IPS-18a (cell line): ENCODE results near the gene ERMARD.

Experiments used
- H3K27ac ChIP-seq: one replicate; pipeline ENCODE4 v1.5.1; 2013; ENCODE audit warnings: low read length
- H3K27me3 ChIP-seq: one replicate; pipeline ENCODE4 v1.6.1; 2013; ENCODE audit warnings: mild to moderate bottlenecking, low read length; ENCODE audit not compliant: control insufficient read depth, insufficient read depth
- H3K36me3 ChIP-seq: one replicate; pipeline ENCODE4 v1.6.1; 2013; ENCODE audit warnings: low read depth, low read length; ENCODE audit not compliant: control insufficient read depth
- H3K4me1 ChIP-seq: one replicate; pipeline ENCODE4 v1.6.1; 2013; ENCODE audit warnings: low read depth, low read length; ENCODE audit not compliant: control insufficient read depth
- H3K4me3 ChIP-seq: one replicate; pipeline ENCODE4 v1.5.1; 2013; ENCODE audit warnings: low read length
- H3K9ac ChIP-seq: one replicate; pipeline ENCODE4 v1.6.1; 2013; ENCODE audit warnings: mild to moderate bottlenecking, low read length, moderate library complexity
- H3K9me3 ChIP-seq: one replicate; pipeline ENCODE4 v1.6.1; 2013; ENCODE audit warnings: low read depth, low read length; ENCODE audit not compliant: control insufficient read depth

Gene ERMARD

DNA sequence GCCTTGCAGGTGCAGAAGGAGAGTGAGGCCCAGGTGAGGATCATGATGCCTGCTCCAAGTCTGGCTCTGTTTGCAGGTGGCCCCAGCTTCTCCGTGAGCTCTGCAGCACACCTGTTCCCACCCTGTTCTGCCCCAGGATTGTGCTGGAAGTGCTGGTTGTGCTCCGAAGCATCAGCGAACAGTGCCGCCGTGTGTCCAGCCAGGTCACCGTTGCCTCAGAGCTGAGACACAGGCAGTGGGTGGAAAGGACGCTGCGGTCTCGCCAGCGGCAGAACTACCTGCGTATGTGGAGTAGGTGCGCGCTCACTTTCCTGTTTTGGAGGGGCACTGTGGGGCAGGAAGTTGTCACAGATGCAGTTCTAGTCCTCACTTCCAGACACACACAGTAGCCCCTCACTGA, 25.0 kb downstream of the ERMARD start:
- H3K4me3 ChIP-seq, result no peak overlapping the region
- H3K36me3 ChIP-seq, result no peaks in the 10 kb centered on the region
- H3K27ac ChIP-seq, result no peak overlapping the region
- no peak overlapping the region for H3K9ac ChIP-seq
- no peaks in the 10 kb centered on the region for H3K27me3 ChIP-seq
- H3K9me3 ChIP-seq, result no peaks in the 10 kb centered on the region
- no peaks in the 10 kb centered on the region for H3K4me1 ChIP-seq

DNA sequence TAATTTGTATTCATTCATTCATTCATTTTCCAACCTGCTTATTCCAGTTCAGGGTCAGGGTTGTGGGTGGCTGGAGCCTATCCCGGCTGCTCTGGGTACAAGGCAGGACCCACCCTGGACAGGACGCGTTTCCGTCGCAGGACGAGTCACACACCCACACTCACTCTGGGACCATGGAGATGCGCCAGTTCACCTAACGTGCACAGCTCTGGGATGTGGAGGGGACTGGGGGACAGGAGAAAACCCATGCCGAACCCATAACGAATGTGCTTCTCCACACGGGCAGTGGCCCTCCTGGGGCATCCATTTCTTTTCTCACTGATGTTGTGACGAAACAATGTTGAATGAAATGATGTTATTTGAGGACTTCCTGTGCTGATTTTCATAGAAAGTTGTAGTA, 26.5 kb downstream of the ERMARD start:
- no peaks in the 10 kb centered on the region for H3K27me3 ChIP-seq
- H3K9me3 ChIP-seq, result no peaks in the 10 kb centered on the region
- no peaks in the 10 kb centered on the region for H3K36me3 ChIP-seq
- no peaks in the 10 kb centered on the region for H3K4me1 ChIP-seq
- no peak overlapping the region for H3K27ac ChIP-seq
- no peak overlapping the region for H3K4me3 ChIP-seq
- H3K9ac ChIP-seq, result no peak overlapping the region

DNA sequence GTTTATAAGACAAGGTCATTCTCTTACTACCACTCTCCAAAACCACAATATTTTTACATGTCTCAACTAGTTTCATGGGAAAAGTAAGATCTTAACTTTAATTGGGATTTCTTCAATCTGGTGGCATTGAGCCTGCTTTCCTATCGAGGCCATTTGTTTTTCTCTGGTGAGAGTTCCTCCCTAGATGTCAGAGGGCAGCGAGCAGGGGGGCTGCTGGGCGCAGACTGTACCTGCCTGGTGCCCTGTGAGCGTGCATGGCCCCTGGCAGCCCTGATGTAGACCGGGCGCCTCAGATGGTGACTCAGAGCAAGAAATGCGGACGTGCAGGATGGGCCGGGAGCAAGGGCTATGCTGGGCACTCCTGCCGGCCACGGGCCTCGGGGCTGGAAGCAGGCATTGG, 27.2 kb downstream of the ERMARD start:
- H3K4me1 ChIP-seq, result no peaks in the 10 kb centered on the region
- no peak overlapping the region for H3K27ac ChIP-seq
- no peaks in the 10 kb centered on the region for H3K27me3 ChIP-seq
- H3K9ac ChIP-seq, result no peak overlapping the region
- H3K9me3 ChIP-seq, result no peaks in the 10 kb centered on the region
- no peak overlapping the region for H3K4me3 ChIP-seq
- no peaks in the 10 kb centered on the region for H3K36me3 ChIP-seq

DNA sequence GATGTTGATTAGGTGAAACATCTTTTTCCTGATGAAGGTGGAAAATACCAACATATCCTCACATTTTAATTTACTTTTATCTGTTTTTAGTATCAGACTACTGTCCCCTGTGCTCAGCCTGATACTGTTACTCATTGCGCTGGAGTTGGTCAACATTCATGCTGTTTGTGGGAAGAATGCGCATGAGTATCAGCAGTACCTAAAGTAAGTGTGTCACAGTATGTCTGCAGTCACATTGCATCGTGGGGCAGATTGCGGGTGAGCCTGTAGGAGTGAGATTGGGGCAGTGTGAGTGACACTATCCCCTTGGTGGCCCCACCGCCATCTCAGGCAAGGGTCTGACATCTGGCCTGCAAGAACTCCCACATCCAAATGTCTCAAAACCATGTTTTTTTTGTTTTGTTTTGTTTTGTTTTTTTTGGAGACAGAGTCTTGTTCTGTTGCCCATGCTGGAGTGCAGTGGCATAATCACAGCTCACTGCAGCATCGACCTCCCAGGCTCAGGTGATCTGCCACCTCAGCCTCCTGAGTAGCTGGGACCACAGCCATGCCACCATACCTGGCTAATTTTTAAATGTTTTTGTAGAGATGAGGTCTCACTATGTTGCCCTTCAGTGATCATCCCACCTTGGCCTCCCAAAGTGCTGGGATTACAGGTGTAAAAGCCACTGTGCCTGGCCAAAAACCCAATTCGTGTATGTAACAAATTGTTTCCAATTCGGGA, 27.8 kb downstream of the ERMARD start:
- Histone ChIP-seq H3K27me3 (no peaks in the 10 kb centered on the region), H3K9me3 (no peaks in the 10 kb centered on the region), H3K4me3 (no peak overlapping the region), H3K27ac (no peak overlapping the region), H3K36me3 (no peaks in the 10 kb centered on the region), H3K9ac (no peak overlapping the region), H3K4me1 (no peaks in the 10 kb centered on the region)

DNA sequence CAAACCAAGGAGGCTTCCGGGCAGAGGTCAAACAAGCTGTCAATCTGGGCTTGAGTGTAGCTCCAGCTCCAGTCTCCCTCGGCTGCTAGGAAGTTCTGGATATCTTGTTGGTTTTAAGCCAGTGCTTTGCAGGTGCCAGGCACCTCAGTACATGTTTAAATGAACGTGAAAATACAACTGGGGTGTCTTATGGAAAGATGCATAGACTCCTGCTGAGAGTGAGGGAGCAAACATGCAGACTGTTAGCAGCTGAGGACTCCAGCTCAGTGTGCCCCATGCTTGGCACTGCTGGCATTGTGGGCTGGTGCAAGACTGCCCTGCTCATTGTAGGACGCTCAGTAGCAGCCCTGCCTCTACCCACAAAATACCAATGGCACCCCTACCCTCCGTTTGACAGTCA, 28.5 kb downstream of the ERMARD start:
- no peak overlapping the region for H3K4me3 ChIP-seq
- no peaks in the 10 kb centered on the region for H3K27me3 ChIP-seq
- H3K4me1 ChIP-seq, result no peaks in the 10 kb centered on the region
- H3K36me3 ChIP-seq, result no peaks in the 10 kb centered on the region
- H3K9me3 ChIP-seq, result no peaks in the 10 kb centered on the region
- no peak overlapping the region for H3K27ac ChIP-seq
- no peak overlapping the region for H3K9ac ChIP-seq

DNA sequence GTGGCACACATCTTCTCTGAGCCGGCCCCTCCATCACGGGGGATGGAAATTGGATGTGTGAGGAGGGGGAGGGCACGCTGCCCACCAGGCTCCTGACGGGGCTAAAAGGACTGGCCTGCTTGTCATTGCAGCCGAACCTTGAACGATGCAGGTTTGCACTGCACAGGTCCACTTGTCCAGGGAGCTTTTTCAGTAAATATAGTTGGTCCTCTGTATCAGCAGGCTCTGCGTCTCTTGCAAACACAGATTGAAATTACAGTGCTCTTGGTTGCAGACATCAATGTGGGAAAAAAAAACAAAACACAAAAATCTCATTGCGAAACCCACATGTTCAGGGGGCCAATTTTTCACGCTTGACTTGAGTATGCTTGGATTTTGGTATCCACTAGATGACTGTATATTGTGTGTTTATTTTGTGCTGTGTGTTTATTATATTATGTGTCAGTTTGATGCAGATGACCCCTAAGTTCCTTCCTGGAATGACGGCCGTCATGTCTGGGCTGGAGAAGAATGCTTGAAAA, 29.2 kb downstream of the ERMARD start:
- Histone ChIP-seq H3K4me1 (no peaks in the 10 kb centered on the region), H3K36me3 (no peaks in the 10 kb centered on the region), H3K27ac (no peak overlapping the region), H3K9me3 (no peaks in the 10 kb centered on the region), H3K27me3 (no peaks in the 10 kb centered on the region), H3K4me3 (no peak overlapping the region), H3K9ac (no peak overlapping the region)

DNA sequence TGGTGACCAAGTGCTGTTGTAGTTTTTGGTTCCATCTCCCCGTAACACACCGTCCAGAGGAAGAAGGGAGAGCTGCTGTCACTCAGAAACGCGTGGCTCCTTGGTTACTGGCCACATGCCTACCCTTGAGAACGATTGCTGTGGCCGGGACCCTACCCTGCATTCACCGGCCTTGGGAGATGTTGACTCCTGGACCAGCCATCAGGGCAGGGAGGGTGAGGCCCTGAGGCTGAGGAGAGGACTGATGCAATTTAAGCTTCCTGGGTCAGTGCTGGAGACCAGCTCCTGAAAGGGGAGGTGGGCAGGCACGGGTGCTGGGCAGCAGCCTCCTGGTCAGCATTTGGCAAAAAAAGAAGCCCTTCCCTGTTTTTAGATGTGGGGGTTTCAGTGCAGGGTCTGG, 31.5 kb downstream of the ERMARD start:
- Histone ChIP-seq H3K27me3 (no peaks in the 10 kb centered on the region), H3K9ac (no peak overlapping the region), H3K9me3 (no peaks in the 10 kb centered on the region), H3K4me1 (no peaks in the 10 kb centered on the region), H3K36me3 (no peaks in the 10 kb centered on the region), H3K4me3 (no peak overlapping the region), H3K27ac (no peak overlapping the region)

DNA sequence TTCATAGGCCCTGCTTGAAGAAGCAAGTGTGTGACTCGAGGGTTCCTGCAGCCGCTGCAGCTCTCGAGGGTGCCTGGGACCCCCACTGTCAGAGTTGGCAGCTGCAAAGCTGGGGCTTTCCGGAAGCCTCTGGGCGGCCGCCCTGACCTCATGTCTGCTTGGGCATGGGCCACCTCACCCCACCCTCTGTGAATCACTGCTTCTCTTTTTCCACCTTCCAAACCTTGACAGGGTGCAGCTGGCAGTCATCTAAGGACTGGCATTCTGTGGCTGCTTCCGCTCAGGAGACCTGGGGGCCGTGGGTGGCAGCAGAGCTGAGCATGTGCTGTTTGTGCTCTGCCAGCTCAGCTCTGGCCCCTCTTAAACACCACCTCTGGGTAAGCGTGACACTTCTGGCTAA, 32.0 kb downstream of the ERMARD start:
- Histone ChIP-seq H3K4me3 (no peak overlapping the region), H3K27me3 (no peaks in the 10 kb centered on the region), H3K9me3 (no peaks in the 10 kb centered on the region), H3K4me1 (no peaks in the 10 kb centered on the region), H3K27ac (no peak overlapping the region), H3K9ac (no peak overlapping the region), H3K36me3 (no peaks in the 10 kb centered on the region)

DNA sequence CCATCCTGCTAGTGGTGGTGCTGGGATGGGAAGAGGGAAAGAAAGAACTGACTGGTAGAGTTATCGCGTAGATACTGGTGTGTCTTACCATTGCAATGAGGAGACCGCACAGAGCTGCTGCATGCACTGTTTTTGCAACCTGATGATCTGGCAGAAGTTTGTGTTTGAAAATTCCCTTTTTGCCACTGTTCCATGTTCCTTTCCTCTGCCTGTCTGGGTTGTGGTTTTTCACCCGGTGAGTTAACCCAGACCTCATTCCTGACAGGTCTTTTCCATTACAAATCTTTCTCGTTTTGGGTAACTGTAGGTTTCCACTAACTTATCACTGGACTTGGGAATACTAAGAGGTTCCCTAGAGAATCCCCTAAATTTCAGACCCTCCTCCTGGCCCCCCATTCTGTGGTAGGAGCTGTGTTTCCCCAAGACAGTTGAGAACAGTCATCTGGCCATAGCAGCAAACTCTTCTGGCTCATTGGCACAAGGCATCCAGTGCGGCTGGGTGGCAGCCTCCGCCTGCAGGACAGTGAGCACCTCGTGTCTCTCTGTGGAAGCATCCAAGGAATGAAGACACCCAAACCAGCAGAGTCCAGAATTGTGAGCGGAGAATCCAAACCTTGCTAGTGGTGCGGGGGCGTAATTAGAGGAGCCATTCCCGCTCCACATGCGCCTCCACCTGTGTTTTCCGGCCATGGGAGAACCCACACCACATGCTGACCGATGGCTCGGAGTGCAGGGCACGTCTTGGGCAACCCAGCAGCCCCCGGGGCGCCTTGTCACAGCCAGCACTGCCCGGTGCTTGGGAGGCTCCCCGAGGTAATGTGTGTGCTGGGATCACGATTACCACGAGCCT, 32.8 kb downstream of the ERMARD start:
- no peaks in the 10 kb centered on the region for H3K9me3 ChIP-seq
- H3K27ac ChIP-seq, result no peak overlapping the region
- H3K4me1 ChIP-seq, result no peaks in the 10 kb centered on the region
- no peak overlapping the region for H3K4me3 ChIP-seq
- no peak overlapping the region for H3K9ac ChIP-seq
- H3K36me3 ChIP-seq, result no peaks in the 10 kb centered on the region
- peaks cover 4% of the 10 kb centered on the region for H3K27me3 ChIP-seq

DNA sequence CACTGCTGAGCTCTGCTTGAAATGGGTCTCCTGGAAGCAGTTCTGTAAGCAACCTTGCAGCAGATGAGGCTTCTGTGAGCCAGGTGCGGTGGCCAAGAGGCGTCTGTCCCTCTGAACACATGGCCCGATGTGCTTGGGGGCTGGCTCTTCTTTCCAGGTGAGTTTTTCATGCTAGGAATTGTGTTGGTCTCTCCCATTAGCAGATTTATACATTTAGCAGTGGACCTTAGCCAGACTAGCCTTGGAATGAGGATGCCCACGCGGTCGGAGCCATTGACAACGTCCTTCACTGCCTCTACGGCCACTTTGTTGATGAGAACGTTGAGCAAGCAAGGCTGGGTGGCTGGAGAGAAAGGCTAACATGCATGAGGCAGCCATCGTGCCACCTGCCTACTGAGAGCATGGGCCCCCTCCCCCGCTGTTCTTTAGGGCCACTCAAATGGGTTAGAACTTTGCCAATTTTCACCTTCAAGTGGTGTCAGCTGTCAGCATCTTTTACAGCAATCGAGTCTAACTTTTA, 33.5 kb downstream of the ERMARD start:
- Histone ChIP-seq H3K4me1 (no peaks in the 10 kb centered on the region), H3K4me3 (no peak overlapping the region), H3K9ac (no peak overlapping the region), H3K27me3 (peaks cover 10% of the 10 kb centered on the region), H3K9me3 (no peaks in the 10 kb centered on the region), H3K27ac (no peak overlapping the region), H3K36me3 (no peaks in the 10 kb centered on the region)

DNA sequence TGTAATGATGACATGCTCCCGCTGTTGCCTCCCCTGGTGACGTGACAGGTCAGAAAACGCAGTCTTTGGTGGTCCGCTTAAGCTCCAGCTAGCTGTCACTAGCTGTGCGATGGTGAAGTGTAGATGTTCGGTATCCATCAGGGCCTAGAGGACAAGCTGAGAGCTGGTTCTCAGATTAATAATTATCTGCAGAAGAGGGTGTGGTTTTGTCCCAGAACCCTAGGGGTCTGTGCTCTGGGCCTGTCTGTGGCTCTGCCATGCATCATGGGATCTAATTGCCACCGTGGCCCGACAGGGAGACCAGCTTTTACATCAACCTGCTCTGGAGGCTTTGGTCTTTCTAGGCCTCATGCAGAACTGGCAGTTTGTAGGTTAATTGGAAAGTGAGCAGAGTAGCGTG, 34.1 kb downstream of the ERMARD start:
- Histone ChIP-seq H3K4me1 (no peaks in the 10 kb centered on the region), H3K27me3 (peaks cover 10% of the 10 kb centered on the region), H3K4me3 (no peak overlapping the region), H3K27ac (no peak overlapping the region), H3K9ac (no peak overlapping the region), H3K36me3 (no peaks in the 10 kb centered on the region), H3K9me3 (no peaks in the 10 kb centered on the region)
